NK-92 treated with Interleukin-12 subunit alpha and Interleukin-12 subunit beta, amount 100 ng/mL, for 24 hours (cell line): ENCODE measurements around the gene KRT9.
"Not testable (repeated sequence)": the region's sequence is repeated elsewhere in the genome, so short reads cannot be mapped to it uniquely, and the experiment has no call there.

ENCODE experiments used
- DNase-seq: peaks from one replicate; lab custom pipeline; 2025; lab: John Stamatoyannopoulos, UW

Gene KRT9

DNA sequence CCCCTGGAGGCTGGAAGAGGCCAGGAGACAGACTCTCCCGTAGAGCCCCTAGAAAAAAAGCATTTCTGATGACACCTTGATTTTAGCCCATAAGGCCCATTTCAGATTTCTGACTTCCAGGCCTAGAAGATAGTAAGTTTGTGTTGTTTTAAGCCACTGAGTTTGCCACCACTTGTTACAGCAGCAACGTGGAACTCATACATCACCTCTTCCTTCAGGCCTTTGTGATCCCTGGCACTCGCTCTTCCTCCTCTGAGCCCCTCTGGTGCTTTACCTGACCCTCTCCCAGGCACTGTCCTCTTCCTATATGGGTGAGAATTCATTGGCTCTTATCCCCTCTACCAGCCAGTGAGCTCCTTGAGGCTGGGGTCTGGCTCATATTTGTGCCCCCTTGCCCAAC is 25.0 kb downstream of the KRT9 start:
- DNase-seq: no peak

GRCh38 chr17:41545829-41546410 is 25.9 kb downstream of the KRT9 start:
- DNase-seq: no peak

DNA sequence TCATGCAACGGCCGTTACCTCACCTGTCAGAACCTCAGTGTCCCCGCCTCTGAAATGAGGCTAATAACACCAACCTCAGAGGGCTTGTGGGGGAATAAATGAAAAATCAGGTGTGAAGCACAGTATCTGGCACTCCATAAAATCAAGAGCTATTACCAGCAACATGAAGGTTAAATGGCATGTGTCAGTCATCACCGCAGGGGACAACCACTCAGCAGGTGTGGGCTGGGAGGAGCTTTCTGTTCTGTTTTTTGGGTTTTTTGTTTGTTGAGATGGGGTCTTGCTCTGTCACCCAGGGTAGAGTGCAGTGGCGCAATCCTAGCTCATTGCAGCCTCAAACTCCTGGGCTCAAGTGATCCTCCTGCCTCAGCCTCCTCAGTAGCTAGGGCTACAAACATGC is 26.9 kb downstream of the KRT9 start:
- no peak for DNase-seq

DNA sequence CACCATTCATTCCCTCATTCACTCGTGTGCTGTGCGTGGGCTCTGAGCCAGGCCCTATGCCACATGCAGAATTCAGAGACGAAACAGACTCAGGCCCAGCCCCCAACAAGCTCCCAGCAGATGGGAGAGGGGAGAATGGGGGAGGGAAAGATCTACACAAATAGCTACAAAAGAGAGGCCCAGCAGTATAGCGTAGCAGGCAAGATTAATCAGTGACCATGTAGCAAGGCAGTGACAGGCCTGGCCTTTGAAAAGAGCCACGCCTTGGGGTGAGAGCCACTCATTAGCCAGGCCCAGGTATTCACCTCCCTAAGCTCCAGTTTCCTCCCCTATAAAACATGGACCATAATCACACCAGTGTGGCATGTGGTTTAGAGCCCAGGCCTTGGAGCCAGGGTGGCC is 27.4 kb downstream of the KRT9 start:
- DNase-seq: no peak

GRCh38 chr17:41542786-41543185 is 29.1 kb downstream of the KRT9 start:
- not testable (repeated sequence) for DNase-seq

GRCh38 chr17:41542357-41542756 is 29.5 kb downstream of the KRT9 start:
- DNase-seq: no peak

DNA sequence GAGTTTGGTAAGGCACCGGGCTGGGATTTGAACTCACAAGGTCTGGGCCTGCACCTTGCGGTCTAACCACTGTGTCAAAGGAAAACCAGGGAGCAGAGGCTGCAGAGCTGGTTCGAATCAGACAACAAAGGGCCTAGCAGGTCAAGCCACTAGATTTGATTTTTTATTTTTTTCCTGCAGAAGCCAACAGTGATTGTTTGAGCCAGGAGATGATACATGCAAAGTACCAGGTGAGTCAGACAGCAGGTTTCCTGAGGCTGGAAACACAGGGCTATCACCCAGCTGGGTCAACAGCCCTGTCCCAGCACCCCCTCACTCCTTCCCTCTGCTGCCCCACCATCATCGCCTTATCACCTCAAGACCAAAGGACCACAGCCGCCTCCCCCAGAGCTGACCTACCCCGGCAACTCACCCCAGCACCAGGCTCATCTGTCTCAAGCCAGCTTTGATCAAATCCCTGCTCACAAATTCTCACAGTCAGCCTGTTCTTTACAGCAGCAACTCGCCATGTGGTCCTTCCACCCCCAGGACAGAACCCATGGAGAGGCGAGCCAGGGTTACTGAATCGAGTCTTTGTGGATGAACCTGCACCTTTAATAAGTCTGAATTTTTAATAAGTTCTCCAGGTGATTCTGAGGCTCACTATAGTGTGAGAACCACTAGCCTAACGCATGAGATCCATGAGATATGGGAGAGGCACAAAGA is 30.8 kb downstream of the KRT9 start:
- DNase-seq: no peak

- DNase-seq: no peak
Observed at GRCh38 chr17:41539979-41540701, 31.7 kb downstream of the KRT9 start.

- no peak for DNase-seq
Observed at GRCh38 chr17:41539071-41539492, 32.8 kb downstream of the KRT9 start.

GRCh38 chr17:41538565-41538991 is 33.3 kb downstream of the KRT9 start:
- no peak for DNase-seq

DNA sequence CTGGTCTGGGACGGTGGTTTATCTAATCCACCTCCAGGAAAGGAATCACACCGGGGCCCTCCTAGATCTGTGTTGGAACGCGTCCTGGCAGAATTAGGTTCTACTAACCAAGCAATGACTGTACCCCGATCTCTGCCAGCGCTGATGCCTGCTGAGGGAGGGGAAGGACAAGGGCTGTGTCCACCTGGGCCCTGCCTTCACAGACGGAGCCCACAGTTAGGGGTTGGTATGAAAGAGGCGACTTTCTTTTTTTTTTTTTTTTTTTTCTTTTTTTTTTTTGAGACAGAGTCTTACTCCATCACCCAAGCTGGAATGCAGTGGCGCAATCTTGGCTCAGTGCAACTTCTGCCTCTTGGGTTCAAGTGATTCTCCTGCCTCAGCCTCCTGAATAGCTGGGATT is 33.9 kb downstream of the KRT9 start:
- DNase-seq: no peak

DNA sequence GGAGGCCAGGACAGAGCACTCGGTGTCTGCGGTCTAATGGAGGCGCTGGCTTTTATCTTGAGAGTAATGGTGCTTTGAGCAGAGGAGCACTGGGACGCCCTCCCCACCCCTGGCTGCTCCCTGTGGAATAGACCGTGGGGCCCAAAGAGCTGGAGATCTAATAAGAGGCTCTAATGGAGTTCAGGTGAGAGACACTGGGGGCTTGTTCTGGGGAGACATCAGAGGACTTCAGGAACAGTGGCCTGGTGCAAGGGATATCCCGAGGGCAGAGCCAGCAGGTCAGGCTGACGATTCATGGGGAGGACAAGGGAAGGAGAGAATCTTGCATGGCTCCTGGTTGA is 34.3 kb downstream of the KRT9 start:
- DNase-seq: no peak

- DNase-seq: no peak
Observed at GRCh38 chr17:41536741-41537613, 34.9 kb downstream of the KRT9 start.

GRCh38 chr17:41535764-41536481 is 35.9 kb downstream of the KRT9 start:
- no peak for DNase-seq

- DNase-seq: no peak
Observed at GRCh38 chr17:41534899-41535546, 36.8 kb downstream of the KRT9 start.

GRCh38 chr17:41533613-41534012 is 38.2 kb downstream of the KRT9 start:
- no peak for DNase-seq

DNA sequence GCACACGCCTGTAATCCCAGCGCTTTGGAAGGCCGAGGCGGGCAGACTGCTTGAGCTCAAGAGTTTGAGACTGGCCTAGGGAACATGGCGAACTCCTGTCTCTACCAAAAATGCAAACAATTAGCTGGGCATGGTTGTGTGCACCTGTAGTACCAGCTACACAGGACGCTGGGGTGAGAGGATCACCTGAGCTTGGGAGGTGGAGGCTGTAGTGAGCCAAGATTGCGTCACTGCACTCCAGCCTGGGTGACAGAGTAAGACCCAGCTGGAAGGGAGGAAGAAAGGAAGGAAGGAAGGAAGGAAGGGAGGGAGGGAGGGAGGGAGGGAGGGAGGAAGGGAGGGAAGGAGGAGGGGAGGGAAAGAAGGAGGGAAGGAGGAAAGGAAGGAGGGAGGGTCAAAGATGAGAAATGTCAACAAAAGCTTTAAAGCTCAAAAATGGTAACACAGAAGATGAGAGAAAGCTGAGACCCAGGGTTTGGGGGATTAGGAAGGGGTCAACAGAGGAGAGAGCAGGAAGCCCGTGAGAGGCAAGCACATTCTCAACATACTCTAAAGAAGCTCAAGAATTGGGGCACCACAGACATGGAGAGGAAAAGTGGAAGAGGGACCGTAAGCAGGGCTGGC is 38.8 kb downstream of the KRT9 start:
- no peak for DNase-seq

DNA sequence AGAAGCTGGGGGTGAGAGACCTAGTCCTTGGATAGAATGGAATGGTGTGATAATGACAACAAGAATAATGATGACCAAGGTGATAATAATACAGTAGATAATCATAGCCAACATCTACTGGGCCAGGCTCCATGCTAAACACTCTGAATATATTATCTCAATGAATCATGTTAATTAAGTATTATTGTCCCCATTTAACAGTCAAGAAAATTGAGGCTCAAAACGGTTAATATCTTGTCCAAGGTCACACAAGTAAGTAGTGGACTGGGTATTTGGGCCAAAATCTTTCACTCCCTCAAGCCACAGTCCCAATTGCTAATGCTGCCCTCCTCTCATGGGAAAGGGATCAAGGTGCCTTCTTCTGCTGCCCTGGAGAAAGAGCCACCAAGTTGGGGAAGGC is 39.9 kb downstream of the KRT9 start:
- no peak for DNase-seq

DNA sequence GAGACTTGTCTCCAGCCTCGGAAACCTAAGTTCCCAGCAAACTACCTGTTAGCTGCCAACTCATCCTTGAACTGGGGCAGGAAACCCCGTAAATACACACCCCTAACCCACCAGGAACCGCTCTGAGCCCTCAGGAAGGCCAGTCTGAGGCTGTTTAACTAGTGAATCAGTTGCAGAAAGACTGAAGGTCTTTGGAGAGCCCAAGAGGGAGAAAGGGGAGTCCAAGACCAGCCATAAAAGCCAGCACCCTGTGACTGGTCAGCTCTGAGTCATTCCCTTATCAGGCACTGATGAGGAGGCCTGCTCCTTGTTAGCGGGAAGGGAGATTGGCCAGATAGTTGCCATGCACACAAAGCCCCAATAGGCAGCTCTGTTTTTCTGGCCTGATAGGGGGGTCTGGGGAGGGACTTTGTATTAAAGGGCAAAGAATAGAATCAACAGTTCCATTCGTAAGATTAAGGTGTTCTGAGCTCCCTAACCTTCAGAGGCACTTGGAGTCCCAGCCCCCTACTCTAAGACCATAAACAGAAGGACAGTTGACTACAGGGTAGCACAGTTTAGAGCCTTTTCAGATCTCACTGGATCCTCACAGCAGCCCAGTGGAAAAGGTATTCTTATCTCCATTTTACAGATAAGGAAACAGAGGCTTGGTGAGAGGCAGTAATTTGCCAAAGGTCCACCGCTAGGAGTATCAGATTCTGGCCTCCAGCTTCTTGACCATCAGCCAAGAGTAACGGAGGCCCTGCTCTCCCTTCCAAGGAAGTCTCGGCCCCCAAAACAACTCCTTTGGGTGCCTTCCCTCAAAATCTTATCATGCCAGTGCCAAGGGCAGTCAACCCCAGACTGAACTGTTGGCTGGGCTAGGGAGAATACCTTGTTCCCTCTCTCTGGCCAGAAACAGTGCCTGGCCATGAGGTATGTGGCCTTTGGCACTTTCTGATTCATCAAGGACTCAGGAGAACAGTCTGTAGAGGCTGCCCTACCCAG is 41.5 kb downstream of the KRT9 start:
- no peak for DNase-seq

DNA sequence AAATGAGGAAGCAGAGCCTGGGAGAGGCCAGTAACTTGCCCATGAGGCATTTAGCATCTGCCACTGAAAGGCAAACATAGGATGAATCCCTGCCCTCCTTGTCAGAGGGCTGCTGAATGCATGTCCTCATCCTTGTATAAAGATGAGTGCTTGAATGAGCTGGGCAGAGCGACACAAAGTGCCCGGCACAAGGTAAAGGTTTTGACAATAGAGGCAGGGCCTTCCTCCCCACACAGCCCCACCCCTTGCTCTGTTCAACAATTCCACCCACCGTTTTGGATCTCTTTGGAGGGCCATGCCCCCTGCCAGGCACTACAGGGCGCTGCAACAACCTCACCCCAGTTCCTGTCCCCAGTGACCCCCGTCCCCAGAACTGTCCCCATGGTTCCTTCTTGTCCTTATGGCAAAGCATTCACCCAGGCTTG is 42.4 kb downstream of the KRT9 start:
- DNase-seq: no peak
